HepG2 (cell line): ENCODE measurements around the gene MRPL43. TPM values are rescaled to one million over a fixed set of nuclear protein-coding genes. Genes with fewer than 3 reads are reported as not detected.

ENCODE experiments used
- BORCS8-MEF2B ChIP-seq: sonication (generic); formaldehyde crosslinking; IDR thresholded peaks from 2 replicates; pipeline ENCODE4 v1.8.0; 2022; ENCODE audit warnings: mild to moderate bottlenecking, missing genetic modification reagents
- CCDC6 ChIP-seq: sonication (generic); formaldehyde crosslinking; IDR thresholded peaks from 2 replicates; pipeline ENCODE4 v1.8.1; 2022; ENCODE audit warnings: mild to moderate bottlenecking, missing genetic modification reagents, moderate library complexity
- FOXP4 ChIP-seq: sonication (generic); formaldehyde crosslinking; IDR thresholded peaks from 2 replicates; pipeline ENCODE4 v1.4.0; 2020; ENCODE audit warnings: missing genetic modification reagents
- HNRNPLL ChIP-seq: fragments of 200-400 bp; formaldehyde crosslinking; IDR thresholded peaks from 2 replicates; pipeline ENCODE4 v1.6.1; 2017; ENCODE audit warnings: mild to moderate bottlenecking, low read depth, low read length; ENCODE audit not compliant: poor library complexity, severe bottlenecking
- MYC ChIP-seq: sonication (generic); formaldehyde crosslinking; IDR thresholded peaks from 2 replicates; pipeline ENCODE4 v1.9.0; 2021; ENCODE audit warnings: missing genetic modification reagents, borderline replicate concordance
- PBX2 ChIP-seq: IDR thresholded peaks from 2 replicates; pipeline ENCODE4 v1.6.1; 2016; ENCODE audit warnings: control low read depth
- SNAI1 ChIP-seq: sonication (generic); formaldehyde crosslinking; IDR thresholded peaks from 2 replicates; pipeline ENCODE4 v1.5.0; 2020; ENCODE audit warnings: mild to moderate bottlenecking, missing genetic modification reagents, borderline replicate concordance
- ZFX ChIP-seq: sonication (generic); formaldehyde crosslinking; IDR thresholded peaks from 2 replicates; pipeline ENCODE4 v1.4.0; 2020; ENCODE audit warnings: mild to moderate bottlenecking, low read depth, missing genetic modification reagents, moderate library complexity
- ZNF343 ChIP-seq: sonication (generic); formaldehyde crosslinking; IDR thresholded peaks from 2 replicates; pipeline ENCODE4 v1.4.0; 2020; ENCODE audit warnings: mild to moderate bottlenecking, missing genetic modification reagents
- ZNF781 ChIP-seq: sonication (generic); formaldehyde crosslinking; IDR thresholded peaks from 2 replicates; pipeline ENCODE4 v1.5.1; 2020; ENCODE audit warnings: borderline replicate concordance, mild to moderate bottlenecking, missing genetic modification reagents; ENCODE audit errors: not compliant biosample characterization
- ZNF879 ChIP-seq: sonication (generic); formaldehyde crosslinking; IDR thresholded peaks from 2 replicates; pipeline ENCODE4 v1.8.1; 2023; ENCODE audit warnings: missing genetic modification reagents
- polyA plus RNA-seq, 8 experiments: library from polyadenylated mRNA; depleted of rRNA in 3 of 8; stranded (reverse) in 7 of 8; unstranded in 1 of 8; fragments of >200 nt; fragmentation: Illumina TruSeq in 4 of 8; extraction: Trizol in 4 of 8; gene quantifications; 2 replicates each; pipeline versions ENCODE4 v1.2.1 to v1.2.3, GENCODE V29; 2011 to 2016; ENCODE audit warnings: low read depth in 4 of 8, missing spikeins in 1 of 8, mixed read lengths in 1 of 8; ENCODE audit not compliant: insufficient read depth in 1 of 8
- total RNA-seq, 5 experiments: library from RNA; depleted of rRNA; stranded (reverse); fragments of >200 nt; fragmentation: Illumina TruSeq; extraction: Trizol; gene quantifications; 2 replicates each; pipeline ENCODE4 v1.2.3, GENCODE V29; 2016; ENCODE audit warnings: low read depth in 1 of 5
- TF ChIP-seq, protein P1 (sequence below): sonication (generic); formaldehyde crosslinking; IDR thresholded peaks from 2 replicates; pipeline ENCODE4 v1.5.0; 2020; ENCODE audit warnings: mild to moderate bottlenecking, missing genetic modification reagents, borderline replicate concordance
- TF ChIP-seq, protein P2 (sequence below): sonication (generic); formaldehyde crosslinking; IDR thresholded peaks from 2 replicates; pipeline ENCODE4 v1.4.0; 2020; ENCODE audit warnings: mild to moderate bottlenecking, missing genetic modification reagents

MRPL43 gene
- total and polyA plus RNA-seq, 2 of the 13 experiments (the other 11 are each of a cell fraction or from before 2014, with no cell fraction given): 71.0 to 73.7 TPM

DNA sequence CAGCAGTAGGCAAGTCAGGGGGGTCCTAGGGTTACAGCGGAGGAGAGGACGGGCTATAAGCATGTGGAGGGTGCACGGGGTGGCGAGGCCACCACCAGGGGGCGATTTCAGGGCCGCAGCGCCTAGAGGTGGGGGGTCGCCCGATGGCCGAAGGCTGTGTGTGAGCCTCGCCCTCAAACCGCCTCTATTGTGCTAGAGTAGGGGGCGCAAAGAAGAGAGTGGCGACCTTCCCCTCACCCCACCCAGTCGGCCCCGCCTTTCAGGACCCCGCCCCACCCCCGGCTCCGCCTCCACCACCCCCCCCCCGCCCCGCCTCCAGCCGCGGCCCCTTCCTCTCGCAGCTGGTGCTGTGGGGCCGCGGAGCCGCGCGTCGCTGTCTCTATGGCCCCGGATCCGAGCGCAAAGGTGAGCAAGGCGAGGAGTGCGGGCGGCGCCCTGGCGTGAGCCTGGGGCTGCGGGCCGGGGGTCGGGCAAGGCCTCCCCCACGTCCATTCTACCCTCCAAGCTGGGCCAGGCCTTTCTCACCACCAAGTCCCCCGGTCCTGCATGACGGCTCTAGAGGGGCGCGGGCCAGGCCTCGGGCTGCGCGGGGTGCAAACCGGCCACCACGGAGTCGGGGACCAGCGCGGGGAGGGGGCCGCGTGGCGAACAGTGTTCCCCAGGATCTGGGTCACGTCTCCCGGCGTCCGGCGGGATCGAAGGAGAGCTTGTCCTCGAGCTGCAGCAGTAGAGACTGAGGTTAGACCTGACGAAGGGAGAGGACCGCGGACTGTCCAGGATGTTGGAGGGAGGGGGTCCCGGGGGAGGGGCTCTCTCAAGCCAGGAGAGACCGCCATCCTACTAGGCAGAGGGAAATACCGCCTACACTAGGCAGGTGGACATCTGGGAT is 17.9 kb downstream of the MRPL43 start, which contains the start of gene SEMA4G (continued):
- TF ChIP-seq ZNF879 (peak; percentile 93), SNAI1 (peak; percentile 74; the same call in 1 of the 2 replicates), PBX2 (no peak), FOXP4 (CRISPR knock-in tag) (peak; percentile 57; the same call in 1 of the 2 replicates), ZNF343 (CRISPR knock-in tag) (no peak), HNRNPLL (peak; percentile 49), MYC (CRISPR knock-in tag) (peak; percentile 83), ZNF781 (CRISPR knock-in tag) (no peak), CCDC6 (CRISPR knock-in tag) (peak; percentile 24; the same call in 1 of the 2 replicates), BORCS8-MEF2B (CRISPR knock-in tag) (0 out of 2 replicates have a peak, but pooled peaks have one; percentile 51), ZFX (CRISPR knock-in tag) (peak; percentile 78)
- TF ChIP-seq, protein P1, sequence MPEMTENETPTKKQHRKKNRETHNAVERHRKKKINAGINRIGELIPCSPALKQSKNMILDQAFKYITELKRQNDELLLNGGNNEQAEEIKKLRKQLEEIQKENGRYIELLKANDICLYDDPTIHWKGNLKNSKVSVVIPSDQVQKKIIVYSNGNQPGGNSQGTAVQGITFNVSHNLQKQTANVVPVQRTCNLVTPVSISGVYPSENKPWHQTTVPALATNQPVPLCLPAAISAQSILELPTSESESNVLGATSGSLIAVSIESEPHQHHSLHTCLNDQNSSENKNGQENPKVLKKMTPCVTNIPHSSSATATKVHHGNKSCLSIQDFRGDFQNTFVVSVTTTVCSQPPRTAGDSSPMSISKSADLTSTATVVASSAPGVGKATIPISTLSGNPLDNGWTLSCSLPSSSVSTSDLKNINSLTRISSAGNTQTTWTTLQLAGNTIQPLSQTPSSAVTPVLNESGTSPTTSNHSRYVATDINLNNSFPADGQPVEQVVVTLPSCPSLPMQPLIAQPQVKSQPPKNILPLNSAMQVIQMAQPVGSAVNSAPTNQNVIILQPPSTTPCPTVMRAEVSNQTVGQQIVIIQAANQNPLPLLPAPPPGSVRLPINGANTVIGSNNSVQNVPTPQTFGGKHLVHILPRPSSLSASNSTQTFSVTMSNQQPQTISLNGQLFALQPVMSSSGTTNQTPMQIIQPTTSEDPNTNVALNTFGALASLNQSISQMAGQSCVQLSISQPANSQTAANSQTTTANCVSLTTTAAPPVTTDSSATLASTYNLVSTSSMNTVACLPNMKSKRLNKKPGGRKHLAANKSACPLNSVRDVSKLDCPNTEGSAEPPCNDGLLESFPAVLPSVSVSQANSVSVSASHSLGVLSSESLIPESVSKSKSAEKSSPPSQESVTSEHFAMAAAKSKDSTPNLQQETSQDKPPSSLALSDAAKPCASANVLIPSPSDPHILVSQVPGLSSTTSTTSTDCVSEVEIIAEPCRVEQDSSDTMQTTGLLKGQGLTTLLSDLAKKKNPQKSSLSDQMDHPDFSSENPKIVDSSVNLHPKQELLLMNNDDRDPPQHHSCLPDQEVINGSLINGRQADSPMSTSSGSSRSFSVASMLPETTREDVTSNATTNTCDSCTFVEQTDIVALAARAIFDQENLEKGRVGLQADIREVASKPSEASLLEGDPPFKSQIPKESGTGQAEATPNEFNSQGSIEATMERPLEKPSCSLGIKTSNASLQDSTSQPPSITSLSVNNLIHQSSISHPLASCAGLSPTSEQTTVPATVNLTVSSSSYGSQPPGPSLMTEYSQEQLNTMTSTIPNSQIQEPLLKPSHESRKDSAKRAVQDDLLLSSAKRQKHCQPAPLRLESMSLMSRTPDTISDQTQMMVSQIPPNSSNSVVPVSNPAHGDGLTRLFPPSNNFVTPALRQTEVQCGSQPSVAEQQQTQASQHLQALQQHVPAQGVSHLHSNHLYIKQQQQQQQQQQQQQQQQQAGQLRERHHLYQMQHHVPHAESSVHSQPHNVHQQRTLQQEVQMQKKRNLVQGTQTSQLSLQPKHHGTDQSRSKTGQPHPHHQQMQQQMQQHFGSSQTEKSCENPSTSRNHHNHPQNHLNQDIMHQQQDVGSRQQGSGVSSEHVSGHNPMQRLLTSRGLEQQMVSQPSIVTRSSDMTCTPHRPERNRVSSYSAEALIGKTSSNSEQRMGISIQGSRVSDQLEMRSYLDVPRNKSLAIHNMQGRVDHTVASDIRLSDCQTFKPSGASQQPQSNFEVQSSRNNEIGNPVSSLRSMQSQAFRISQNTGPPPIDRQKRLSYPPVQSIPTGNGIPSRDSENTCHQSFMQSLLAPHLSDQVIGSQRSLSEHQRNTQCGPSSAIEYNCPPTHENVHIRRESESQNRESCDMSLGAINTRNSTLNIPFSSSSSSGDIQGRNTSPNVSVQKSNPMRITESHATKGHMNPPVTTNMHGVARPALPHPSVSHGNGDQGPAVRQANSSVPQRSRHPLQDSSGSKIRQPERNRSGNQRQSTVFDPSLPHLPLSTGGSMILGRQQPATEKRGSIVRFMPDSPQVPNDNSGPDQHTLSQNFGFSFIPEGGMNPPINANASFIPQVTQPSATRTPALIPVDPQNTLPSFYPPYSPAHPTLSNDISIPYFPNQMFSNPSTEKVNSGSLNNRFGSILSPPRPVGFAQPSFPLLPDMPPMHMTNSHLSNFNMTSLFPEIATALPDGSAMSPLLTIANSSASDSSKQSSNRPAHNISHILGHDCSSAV (CRISPR knock-in tag): no peak
- TF ChIP-seq, protein P2, sequence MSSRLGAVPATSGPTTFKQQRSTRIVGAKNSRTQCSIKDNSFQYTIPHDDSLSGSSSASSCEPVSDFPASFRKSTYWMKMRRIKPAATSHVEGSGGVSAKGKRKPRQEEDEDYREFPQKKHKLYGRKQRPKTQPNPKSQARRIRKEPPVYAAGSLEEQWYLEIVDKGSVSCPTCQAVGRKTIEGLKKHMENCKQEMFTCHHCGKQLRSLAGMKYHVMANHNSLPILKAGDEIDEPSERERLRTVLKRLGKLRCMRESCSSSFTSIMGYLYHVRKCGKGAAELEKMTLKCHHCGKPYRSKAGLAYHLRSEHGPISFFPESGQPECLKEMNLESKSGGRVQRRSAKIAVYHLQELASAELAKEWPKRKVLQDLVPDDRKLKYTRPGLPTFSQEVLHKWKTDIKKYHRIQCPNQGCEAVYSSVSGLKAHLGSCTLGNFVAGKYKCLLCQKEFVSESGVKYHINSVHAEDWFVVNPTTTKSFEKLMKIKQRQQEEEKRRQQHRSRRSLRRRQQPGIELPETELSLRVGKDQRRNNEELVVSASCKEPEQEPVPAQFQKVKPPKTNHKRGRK (CRISPR knock-in tag): no peak
